ENCODE measurements around the gene HOXD3. TPM values are rescaled to one million over a fixed set of nuclear protein-coding genes. Genes with fewer than 3 reads are reported as not detected.

HOXD3 gene
- total and polyA plus RNA-seq, 2 donors (not counting 1 experiment from before 2014, with no cell fraction given): not detected

DNA sequence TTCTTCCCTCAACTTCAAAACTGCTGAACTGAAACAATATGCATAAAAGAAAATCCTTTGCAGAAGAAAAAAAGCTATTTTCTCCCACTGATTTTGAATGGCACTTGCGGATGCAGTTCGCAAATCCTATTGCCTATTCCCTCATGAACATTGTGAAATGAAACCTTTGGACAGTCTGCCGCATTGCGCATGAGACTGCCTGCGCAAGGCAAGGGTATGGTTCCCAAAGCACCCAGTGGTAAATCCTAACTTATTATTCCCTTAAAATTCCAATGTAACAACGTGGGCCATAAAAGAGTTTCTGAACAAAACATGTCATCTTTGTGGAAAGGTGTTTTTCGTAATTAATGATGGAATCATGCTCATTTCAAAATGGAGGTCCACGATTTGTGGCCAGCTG lies 19.2 kb upstream of the HOXD3 start:
- DNase-seq (ENCODE audit: low read depth in 2 of 2): no peak
- no peaks in the 10 kb centered on the region for H3K36me3 ChIP-seq (ENCODE audit: control insufficient read depth, insufficient read depth, low read length)
- no peak overlapping the region for H3K27ac ChIP-seq (ENCODE audit: insufficient read depth, low read length)
- no peaks in the 10 kb centered on the region for H3K79me2 ChIP-seq (ENCODE audit: control insufficient read depth, insufficient read depth, low read length)
- H3K9me3 ChIP-seq (ENCODE audit: control insufficient read depth, insufficient read depth, low read depth, low read length): no peaks in the 10 kb centered on the region
- no peak overlapping the region for H3K4me2 ChIP-seq (ENCODE audit: extremely low read depth, insufficient read depth, low read length)
- TF ChIP-seq, protein P1, sequence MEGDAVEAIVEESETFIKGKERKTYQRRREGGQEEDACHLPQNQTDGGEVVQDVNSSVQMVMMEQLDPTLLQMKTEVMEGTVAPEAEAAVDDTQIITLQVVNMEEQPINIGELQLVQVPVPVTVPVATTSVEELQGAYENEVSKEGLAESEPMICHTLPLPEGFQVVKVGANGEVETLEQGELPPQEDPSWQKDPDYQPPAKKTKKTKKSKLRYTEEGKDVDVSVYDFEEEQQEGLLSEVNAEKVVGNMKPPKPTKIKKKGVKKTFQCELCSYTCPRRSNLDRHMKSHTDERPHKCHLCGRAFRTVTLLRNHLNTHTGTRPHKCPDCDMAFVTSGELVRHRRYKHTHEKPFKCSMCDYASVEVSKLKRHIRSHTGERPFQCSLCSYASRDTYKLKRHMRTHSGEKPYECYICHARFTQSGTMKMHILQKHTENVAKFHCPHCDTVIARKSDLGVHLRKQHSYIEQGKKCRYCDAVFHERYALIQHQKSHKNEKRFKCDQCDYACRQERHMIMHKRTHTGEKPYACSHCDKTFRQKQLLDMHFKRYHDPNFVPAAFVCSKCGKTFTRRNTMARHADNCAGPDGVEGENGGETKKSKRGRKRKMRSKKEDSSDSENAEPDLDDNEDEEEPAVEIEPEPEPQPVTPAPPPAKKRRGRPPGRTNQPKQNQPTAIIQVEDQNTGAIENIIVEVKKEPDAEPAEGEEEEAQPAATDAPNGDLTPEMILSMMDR (conservative IDR thresholded peaks at IDR 0.05 in 1 of 2, IDR thresholded peaks at IDR 0.05 in 1 of 2; ENCODE audit: low read depth in 1 of 2, low read length in 2 of 2): no peak
- no peak for TF ChIP-seq EZH2 (IDR thresholded peaks at IDR 0.05; ENCODE audit: low read length, missing control alignments)
- no peak overlapping the region for H3K9ac ChIP-seq (ENCODE audit: insufficient read depth, low read length)
- no peak overlapping the region for H2AFZ ChIP-seq (ENCODE audit: low read length)
- peaks cover 70% of the 10 kb centered on the region for H3K27me3 ChIP-seq (ENCODE audit: control insufficient read depth, insufficient read depth, low read length)
- H4K20me1 ChIP-seq (ENCODE audit: control insufficient read depth, extremely low read depth, insufficient read depth, low read length): no peaks in the 10 kb centered on the region
- no peaks in the 10 kb centered on the region for H3K4me1 ChIP-seq (ENCODE audit: control insufficient read depth, extremely low read depth, insufficient read depth, low read length)
- no peak overlapping the region for H3K4me3 ChIP-seq (replicated peaks in 1 of 4; ENCODE audit: control extremely low read depth in 1 of 4, insufficient read depth in 1 of 4, low read depth in 3 of 4, low read length in 4 of 4)

DNA sequence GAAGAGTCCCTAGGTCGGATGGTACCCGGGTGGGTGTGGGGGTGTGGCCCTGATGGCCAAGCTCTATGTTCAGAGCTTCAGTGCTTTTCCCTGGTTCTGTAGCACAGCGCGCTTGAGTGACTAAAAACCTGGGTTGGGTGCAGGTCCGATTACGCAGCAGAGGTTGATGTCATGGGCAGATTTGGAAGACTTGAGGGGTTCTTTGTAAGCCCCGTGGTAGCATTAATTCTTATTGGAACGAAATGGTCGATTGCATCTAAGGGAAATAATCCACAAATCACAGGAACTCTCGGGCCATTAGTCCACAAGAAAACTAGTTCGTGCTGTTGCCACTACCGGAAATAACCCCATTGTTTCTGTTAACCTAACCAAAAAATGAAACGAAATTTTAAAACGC lies 18.6 kb upstream of the HOXD3 start:
- Histone ChIP-seq H3K27ac (ENCODE audit: insufficient read depth, low read length) (no peak overlapping the region), H3K4me1 (ENCODE audit: control insufficient read depth, extremely low read depth, insufficient read depth, low read length) (no peaks in the 10 kb centered on the region), H3K9ac (ENCODE audit: insufficient read depth, low read length) (no peak overlapping the region), H3K4me2 (ENCODE audit: extremely low read depth, insufficient read depth, low read length) (no peak overlapping the region), H3K9me3 (ENCODE audit: control insufficient read depth, insufficient read depth, low read depth, low read length) (no peaks in the 10 kb centered on the region), H2AFZ (ENCODE audit: low read length) (no peak overlapping the region), H3K36me3 (ENCODE audit: control insufficient read depth, insufficient read depth, low read length) (no peaks in the 10 kb centered on the region), H3K27me3 (ENCODE audit: control insufficient read depth, insufficient read depth, low read length) (peaks cover 64% of the 10 kb centered on the region), H3K4me3 (replicated peaks in 1 of 4; ENCODE audit: control extremely low read depth in 1 of 4, insufficient read depth in 1 of 4, low read depth in 3 of 4, low read length in 4 of 4) (no peak overlapping the region), H4K20me1 (ENCODE audit: control insufficient read depth, extremely low read depth, insufficient read depth, low read length) (no peaks in the 10 kb centered on the region), H3K79me2 (ENCODE audit: control insufficient read depth, insufficient read depth, low read length) (no peaks in the 10 kb centered on the region)
- DNase-seq (ENCODE audit: low read depth in 2 of 2): no peak
- TF ChIP-seq EZH2 (IDR thresholded peaks at IDR 0.05; ENCODE audit: low read length, missing control alignments): no peak
- TF ChIP-seq, protein P1 (conservative IDR thresholded peaks at IDR 0.05 in 1 of 2, IDR thresholded peaks at IDR 0.05 in 1 of 2; ENCODE audit: low read depth in 1 of 2, low read length in 2 of 2): no peak

DNA sequence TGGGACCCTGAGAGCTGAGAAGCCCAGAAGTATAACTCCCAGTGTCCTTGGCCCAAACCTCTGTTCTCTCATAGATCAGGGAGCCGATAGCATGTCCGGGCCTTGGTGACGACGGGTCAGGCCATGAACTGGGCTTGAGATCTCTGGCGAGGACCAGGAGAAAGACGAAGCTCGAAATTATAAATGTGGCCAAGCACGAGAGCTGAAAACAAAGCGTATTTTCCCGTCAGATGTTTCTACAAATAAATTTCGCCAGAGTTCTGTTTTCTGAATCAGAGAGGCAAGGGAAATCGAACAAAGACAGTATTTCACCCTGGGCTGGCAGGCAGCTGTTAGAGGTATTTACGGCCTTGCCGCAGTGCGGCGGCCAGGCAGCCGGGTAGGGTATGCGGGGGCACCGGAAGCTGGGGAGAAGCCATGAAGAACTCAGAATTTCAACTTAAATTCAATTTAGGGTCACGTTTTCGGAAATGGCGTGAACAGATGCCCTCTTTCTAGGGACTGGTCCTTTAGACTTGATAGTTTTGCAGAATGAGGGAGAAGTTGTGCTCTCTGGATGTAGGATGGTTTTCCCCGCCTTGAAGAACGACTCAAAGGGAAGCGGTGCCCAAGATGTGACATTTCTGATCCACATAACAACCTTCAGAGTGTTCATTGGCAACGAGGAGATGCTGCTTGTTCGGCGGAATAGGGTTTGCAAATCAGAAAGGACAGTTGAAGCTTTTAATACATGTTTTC lies 18.0 kb upstream of the HOXD3 start:
- Histone ChIP-seq H3K9me3 (ENCODE audit: control insufficient read depth, insufficient read depth, low read depth, low read length) (no peaks in the 10 kb centered on the region), H3K4me2 (ENCODE audit: extremely low read depth, insufficient read depth, low read length) (no peak overlapping the region), H3K36me3 (ENCODE audit: control insufficient read depth, insufficient read depth, low read length) (no peaks in the 10 kb centered on the region), H3K27ac (ENCODE audit: insufficient read depth, low read length) (no peak overlapping the region), H3K4me3 (replicated peaks in 1 of 4; ENCODE audit: control extremely low read depth in 1 of 4, insufficient read depth in 1 of 4, low read depth in 3 of 4, low read length in 4 of 4) (no peak overlapping the region), H3K27me3 (ENCODE audit: control insufficient read depth, insufficient read depth, low read length) (peaks cover 65% of the 10 kb centered on the region), H2AFZ (ENCODE audit: low read length) (no peak overlapping the region), H3K79me2 (ENCODE audit: control insufficient read depth, insufficient read depth, low read length) (no peaks in the 10 kb centered on the region), H3K4me1 (ENCODE audit: control insufficient read depth, extremely low read depth, insufficient read depth, low read length) (no peaks in the 10 kb centered on the region), H3K9ac (ENCODE audit: insufficient read depth, low read length) (no peak overlapping the region), H4K20me1 (ENCODE audit: control insufficient read depth, extremely low read depth, insufficient read depth, low read length) (no peaks in the 10 kb centered on the region)
- DNase-seq (ENCODE audit: low read depth in 2 of 2): no peak
- TF ChIP-seq EZH2 (IDR thresholded peaks at IDR 0.05; ENCODE audit: low read length, missing control alignments): peak; percentile 89
- TF ChIP-seq, protein P1 (conservative IDR thresholded peaks at IDR 0.05 in 1 of 2, IDR thresholded peaks at IDR 0.05 in 1 of 2; ENCODE audit: low read depth in 1 of 2, low read length in 2 of 2): no peak

Measured in fibroblast of lung (primary cell).